ENCODE data around the gene GSE1. TPM values are rescaled to one million over a fixed set of nuclear protein-coding genes. Genes with fewer than 3 reads are reported as not detected.

Gene GSE1
- total and polyA plus RNA-seq, 9 donors, result 32.9 to 212 (median 91.4) TPM

- Histone ChIP-seq H3K4me3 (no peak overlapping the region), H3K4me1 (ENCODE audit: insufficient read depth) (peaks cover 4% of the 10 kb centered on the region), H3K9me3 (no peaks in the 10 kb centered on the region), H3K36me3 (no peaks in the 10 kb centered on the region), H3K27ac (no peak overlapping the region), H3K27me3 (no peaks in the 10 kb centered on the region)
- 89 to 92% (median 92%) methylated on average over 5 of the region's 5 CpGs for WGBS, 3 donors
- DNase-seq, result no peak
- intact Hi-C loops (cut with DNase I), result no loop called here
- TF ChIP-seq POLR2A (IDR thresholded peaks at IDR 0.05) (no peak), CTCF (IDR thresholded peaks at IDR 0.05) (no peak), EP300 (IDR thresholded peaks at IDR 0.05) (no peak)
Observed at GRCh38 chr16:85678821-85679220, 65.7 kb downstream of the GSE1 start.

- Histone ChIP-seq H3K4me1 (ENCODE audit: insufficient read depth) (no peaks in the 10 kb centered on the region), H3K4me3 (no peak overlapping the region), H3K9me3 (no peaks in the 10 kb centered on the region), H3K27me3 (no peaks in the 10 kb centered on the region), H3K27ac (no peak overlapping the region), H3K36me3 (no peaks in the 10 kb centered on the region)
- no peak for TF ChIP-seq EP300 (IDR thresholded peaks at IDR 0.05)
- TF ChIP-seq CTCF (IDR thresholded peaks at IDR 0.05), result no peak
- no peak for TF ChIP-seq POLR2A (IDR thresholded peaks at IDR 0.05)
- 81 to 92% (median 86%) methylated on average over 6 of the region's 6 CpGs for WGBS, 3 donors
- intact Hi-C loops (cut with DNase I), result no loop called here
- no peak for DNase-seq
Observed at GRCh38 chr16:85679870-85680269, 66.7 kb downstream of the GSE1 start.

- Histone ChIP-seq H3K4me3 (no peak overlapping the region), H3K36me3 (no peaks in the 10 kb centered on the region), H3K27me3 (no peaks in the 10 kb centered on the region), H3K4me1 (ENCODE audit: insufficient read depth) (no peaks in the 10 kb centered on the region), H3K9me3 (no peaks in the 10 kb centered on the region), H3K27ac (no peak overlapping the region)
- TF ChIP-seq CTCF (IDR thresholded peaks at IDR 0.05), result no peak
- no peak for TF ChIP-seq EP300 (IDR thresholded peaks at IDR 0.05)
- no peak for TF ChIP-seq POLR2A (IDR thresholded peaks at IDR 0.05)
- intact Hi-C loops (cut with DNase I), result no loop called here
- no peak for DNase-seq
- WGBS, 3 donors, result 90 to 94% (median 90%) methylated on average over 6 of the region's 6 CpGs
Observed at GRCh38 chr16:85680352-85680944, 67.3 kb downstream of the GSE1 start.

GRCh38 chr16:85681255-85681654 is 68.1 kb downstream of the GSE1 start:
- intact Hi-C loops (cut with DNase I), result no loop called here
- Histone ChIP-seq H3K4me1 (ENCODE audit: insufficient read depth) (no peaks in the 10 kb centered on the region), H3K27ac (no peak overlapping the region), H3K9me3 (no peaks in the 10 kb centered on the region), H3K27me3 (no peaks in the 10 kb centered on the region), H3K4me3 (no peak overlapping the region), H3K36me3 (no peaks in the 10 kb centered on the region)
- no peak for DNase-seq
- TF ChIP-seq EP300 (IDR thresholded peaks at IDR 0.05) (no peak), CTCF (IDR thresholded peaks at IDR 0.05) (no peak), POLR2A (IDR thresholded peaks at IDR 0.05) (no peak)
- 87 to 95% (median 89%) methylated on average over 8 of the region's 8 CpGs for WGBS, 3 donors
